Rectal smooth muscle tissue (tissue), 1 donor: ENCODE results near the gene PAEP.

Experiments used
- H3K27ac ChIP-seq: one replicate; pipeline ENCODE4 v1.7.0; 2013; ENCODE audit warnings: low read depth, low read length, inconsistent platforms
- H3K27me3 ChIP-seq: one replicate; pipeline ENCODE4 v1.7.0; 2013; ENCODE audit warnings: low read length; ENCODE audit not compliant: control insufficient read depth, insufficient read depth
- H3K36me3 ChIP-seq: one replicate; pipeline ENCODE4 v1.7.0; 2013; ENCODE audit warnings: low read length; ENCODE audit not compliant: control insufficient read depth, insufficient read depth
- H3K4me1 ChIP-seq: one replicate; pipeline ENCODE4 v1.7.0; 2013; ENCODE audit warnings: low read length; ENCODE audit not compliant: control insufficient read depth, insufficient read depth
- H3K4me3 ChIP-seq: one replicate; pipeline ENCODE4 v1.7.0; 2013; ENCODE audit warnings: low read length
- H3K9ac ChIP-seq: one replicate; pipeline ENCODE4 v1.7.0; 2013; ENCODE audit warnings: low read length

Gene PAEP

GRCh38 chr9:135605238-135605781 is 43.8 kb downstream of the PAEP start:
- H3K9ac ChIP-seq, result no peak overlapping the region
- H3K27me3 ChIP-seq, result no peaks in the 10 kb centered on the region
- no peak overlapping the region for H3K27ac ChIP-seq
- H3K36me3 ChIP-seq, result no peaks in the 10 kb centered on the region
- no peak overlapping the region for H3K4me3 ChIP-seq
- no peaks in the 10 kb centered on the region for H3K4me1 ChIP-seq

GRCh38 chr9:135606885-135607259 is 45.3 kb downstream of the PAEP start:
- H3K4me3 ChIP-seq, result no peak overlapping the region
- H3K36me3 ChIP-seq, result no peaks in the 10 kb centered on the region
- no peak overlapping the region for H3K27ac ChIP-seq
- H3K9ac ChIP-seq, result no peak overlapping the region
- H3K4me1 ChIP-seq, result no peaks in the 10 kb centered on the region
- no peaks in the 10 kb centered on the region for H3K27me3 ChIP-seq

GRCh38 chr9:135607401-135608293 is 46.1 kb downstream of the PAEP start:
- Histone ChIP-seq H3K4me3 (no peak overlapping the region), H3K9ac (no peak overlapping the region), H3K27me3 (no peaks in the 10 kb centered on the region)

GRCh38 chr9:135608294-135608998 is 46.9 kb downstream of the PAEP start:
- H3K36me3 ChIP-seq, result no peaks in the 10 kb centered on the region
- H3K9ac ChIP-seq, result no peak overlapping the region
- H3K4me1 ChIP-seq, result no peaks in the 10 kb centered on the region
- no peak overlapping the region for H3K4me3 ChIP-seq
- H3K27ac ChIP-seq, result no peak overlapping the region
- no peaks in the 10 kb centered on the region for H3K27me3 ChIP-seq

More at GRCh38 chr9:135607401-135608293, 46.1 kb downstream of the PAEP start:
- H3K27ac ChIP-seq, result no peak overlapping the region
- H3K4me1 ChIP-seq, result no peaks in the 10 kb centered on the region
- no peaks in the 10 kb centered on the region for H3K36me3 ChIP-seq

- H3K4me1 ChIP-seq, result no peaks in the 10 kb centered on the region
- no peak overlapping the region for H3K27ac ChIP-seq
- H3K36me3 ChIP-seq, result no peaks in the 10 kb centered on the region
- H3K27me3 ChIP-seq, result no peaks in the 10 kb centered on the region
- H3K9ac ChIP-seq, result no peak overlapping the region
- H3K4me3 ChIP-seq, result no peak overlapping the region
Measured at GRCh38 chr9:135608999-135609317, 47.4 kb downstream of the PAEP start.

- Histone ChIP-seq H3K36me3 (no peaks in the 10 kb centered on the region), H3K4me1 (no peaks in the 10 kb centered on the region), H3K4me3 (no peak overlapping the region), H3K9ac (no peak overlapping the region), H3K27ac (no peak overlapping the region), H3K27me3 (no peaks in the 10 kb centered on the region)
Measured at GRCh38 chr9:135609366-135609955, 47.9 kb downstream of the PAEP start.

GRCh38 chr9:135610290-135611141 is 49.0 kb downstream of the PAEP start:
- no peaks in the 10 kb centered on the region for H3K27me3 ChIP-seq
- H3K27ac ChIP-seq, result no peak overlapping the region
- no peak overlapping the region for H3K9ac ChIP-seq
- no peaks in the 10 kb centered on the region for H3K4me1 ChIP-seq
- no peaks in the 10 kb centered on the region for H3K36me3 ChIP-seq
- H3K4me3 ChIP-seq, result no peak overlapping the region

- Histone ChIP-seq H3K4me3 (no peak overlapping the region), H3K27me3 (no peaks in the 10 kb centered on the region)
Measured at GRCh38 chr9:135611142-135611874, 49.8 kb downstream of the PAEP start.

GRCh38 chr9:135611875-135612209 is 50.3 kb downstream of the PAEP start:
- Histone ChIP-seq H3K27ac (no peak overlapping the region), H3K36me3 (no peaks in the 10 kb centered on the region), H3K4me1 (no peaks in the 10 kb centered on the region), H3K27me3 (no peaks in the 10 kb centered on the region), H3K4me3 (no peak overlapping the region), H3K9ac (no peak overlapping the region)

More at GRCh38 chr9:135611142-135611874, 49.8 kb downstream of the PAEP start:
- H3K4me1 ChIP-seq, result no peaks in the 10 kb centered on the region
- no peak overlapping the region for H3K9ac ChIP-seq
- no peak overlapping the region for H3K27ac ChIP-seq
- H3K36me3 ChIP-seq, result no peaks in the 10 kb centered on the region

GRCh38 chr9:135612437-135612836 is 50.9 kb downstream of the PAEP start:
- Histone ChIP-seq H3K9ac (no peak overlapping the region), H3K27me3 (no peaks in the 10 kb centered on the region), H3K4me3 (no peak overlapping the region), H3K4me1 (no peaks in the 10 kb centered on the region), H3K36me3 (no peaks in the 10 kb centered on the region), H3K27ac (no peak overlapping the region)

- H3K36me3 ChIP-seq, result no peaks in the 10 kb centered on the region
- no peaks in the 10 kb centered on the region for H3K27me3 ChIP-seq
- no peak overlapping the region for H3K9ac ChIP-seq
- no peak overlapping the region for H3K27ac ChIP-seq
- no peaks in the 10 kb centered on the region for H3K4me1 ChIP-seq
- no peak overlapping the region for H3K4me3 ChIP-seq
Measured at GRCh38 chr9:135612981-135613910, 51.7 kb downstream of the PAEP start.
